Measurements from ENCODE around the gene NRBF2.
"Not testable (repeated sequence)": the region's sequence is repeated elsewhere in the genome, so short reads cannot be mapped to it uniquely, and the experiment has no call there.

NRBF2 gene

DNA sequence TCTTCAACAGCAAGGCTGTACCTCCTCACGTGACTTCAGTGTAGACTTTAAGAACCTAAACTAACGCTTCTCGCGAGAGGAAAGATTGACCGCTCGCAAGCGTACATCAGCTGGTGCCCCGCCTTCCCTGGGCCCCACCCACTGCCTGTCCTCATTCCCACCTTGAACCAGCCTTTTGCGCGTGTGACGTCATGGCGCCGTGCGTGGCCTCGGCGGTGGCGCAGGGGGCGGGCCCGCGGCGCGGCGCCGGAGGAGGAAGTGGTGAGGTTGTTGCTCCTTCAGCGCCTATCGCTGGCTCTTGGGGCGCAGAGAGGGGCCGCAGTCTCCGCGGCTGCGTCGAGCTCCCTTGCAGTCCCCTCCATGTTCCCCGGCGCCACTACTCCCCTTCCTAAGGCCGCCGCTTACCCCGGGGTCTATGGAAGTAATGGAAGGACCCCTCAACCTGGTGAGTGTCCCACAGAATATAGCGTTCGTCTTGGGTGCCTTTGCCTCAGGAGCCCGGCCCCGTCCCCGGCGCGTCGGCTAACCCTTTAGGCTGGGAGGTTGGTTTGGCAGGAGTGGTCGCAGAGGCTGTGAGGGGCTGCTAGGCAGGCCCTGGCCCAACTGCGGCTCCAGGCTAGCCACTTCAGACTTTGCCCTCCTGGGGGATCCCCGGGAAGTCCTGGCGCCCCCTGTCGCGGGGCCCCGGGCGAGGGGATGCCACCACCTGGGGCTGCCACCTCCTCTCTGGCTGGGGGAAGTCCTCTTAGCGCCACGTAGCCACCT is at the start of gene NRBF2:
TSS of gene NRBF2 (plus strand) at position 273 of the 765 bp plus-strand sequence. CDS start at position 416, 143 bp downstream.
- peak; percentile 94 for DNase-seq (ENCODE audit: low spot score)

DNA sequence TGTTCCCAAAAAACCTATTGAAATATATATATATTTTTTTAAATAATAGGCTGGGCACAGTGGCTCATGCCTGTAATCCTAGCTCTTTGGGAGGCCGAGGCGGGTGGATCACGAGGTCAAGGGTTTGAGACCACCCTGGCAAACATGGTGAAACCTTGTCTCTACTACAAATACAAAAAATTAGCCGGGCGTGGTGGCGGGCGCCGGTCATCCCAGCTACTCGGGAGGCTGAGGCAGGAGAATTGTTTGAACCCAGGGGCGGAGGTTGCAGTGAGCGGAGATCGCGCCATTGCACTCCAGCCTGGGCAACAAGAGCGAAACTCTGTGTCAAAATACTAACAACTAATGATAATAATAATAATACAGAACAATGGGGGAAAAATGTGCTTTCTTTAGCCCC is 49.7 kb upstream of the NRBF2 start:
- not testable (repeated sequence) for DNase-seq (ENCODE audit: low spot score)

GRCh38 chr10:63083904-63084689 is 49.0 kb upstream of the NRBF2 start:
- DNase-seq (ENCODE audit: low spot score) = peak; percentile 61

- DNase-seq (ENCODE audit: low spot score) = peak; percentile 7
These were observed 48.3 kb upstream of the NRBF2 start for GRCh38 chr10:63084690-63085382.

DNA sequence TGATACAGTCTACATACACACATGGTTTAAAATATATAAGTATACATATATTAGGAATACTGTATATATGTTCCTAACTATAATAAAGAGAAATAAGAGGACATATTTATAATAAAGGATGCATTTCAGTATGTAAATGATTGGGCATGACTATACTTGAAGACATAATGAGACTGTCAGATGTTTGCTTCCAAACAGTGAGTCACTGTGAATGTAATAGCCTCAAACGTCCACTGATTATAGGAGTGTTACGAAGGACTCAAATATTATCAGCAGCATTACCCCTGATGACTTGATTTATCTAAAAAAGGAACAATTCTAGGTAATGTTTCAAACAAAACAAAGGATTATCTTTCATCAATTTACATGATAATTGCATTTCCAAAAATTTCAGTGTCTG is 39.9 kb upstream of the NRBF2 start:
- no peak for DNase-seq (ENCODE audit: low spot score)

DNA sequence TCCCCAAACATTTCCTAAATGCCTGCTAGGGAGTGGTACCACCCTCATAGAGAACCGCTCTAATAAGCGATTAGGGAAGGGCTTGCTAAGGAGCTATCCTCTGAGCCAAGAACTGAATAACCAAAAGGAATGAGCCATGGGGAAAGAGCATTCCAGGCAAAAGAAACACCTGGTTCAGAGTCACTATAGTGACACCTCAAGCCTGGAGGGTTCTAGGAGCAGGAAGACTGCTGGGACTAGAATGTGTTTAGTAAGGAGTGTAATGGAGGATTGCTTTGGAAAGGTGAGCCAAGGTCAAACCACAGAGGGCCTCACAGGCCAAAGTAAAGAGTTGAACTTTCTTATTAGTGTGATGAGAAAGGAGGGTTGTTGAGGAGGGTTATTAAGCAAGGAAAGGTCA is 38.7 kb upstream of the NRBF2 start:
- DNase-seq (ENCODE audit: low spot score) = no peak

- DNase-seq (ENCODE audit: low spot score) = no peak
These were observed 38.2 kb upstream of the NRBF2 start for GRCh38 chr10:63094881-63095280.

DNA sequence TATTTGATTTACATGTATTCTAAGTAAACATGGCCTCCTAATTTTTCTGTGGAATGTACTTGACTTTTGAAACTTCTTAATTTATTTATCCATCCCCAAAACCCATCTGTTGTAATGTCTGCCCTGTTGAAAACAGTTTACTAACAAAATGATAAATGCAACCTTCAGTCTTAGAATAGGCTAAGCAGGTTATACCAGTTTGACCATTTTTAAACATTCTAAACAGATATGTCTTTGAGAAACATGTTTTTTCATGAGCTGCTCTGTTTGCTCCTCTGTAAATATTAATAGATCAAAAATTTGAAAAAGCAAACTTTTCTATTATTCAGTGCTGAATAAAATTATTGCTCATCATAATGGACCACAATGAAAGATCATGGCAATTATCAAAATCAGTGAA is 33.4 kb upstream of the NRBF2 start:
- DNase-seq (ENCODE audit: low spot score) = no peak

GRCh38 chr10:63101091-63101490 is 32.0 kb upstream of the NRBF2 start:
- DNase-seq (ENCODE audit: low spot score) = not testable (repeated sequence)

DNA sequence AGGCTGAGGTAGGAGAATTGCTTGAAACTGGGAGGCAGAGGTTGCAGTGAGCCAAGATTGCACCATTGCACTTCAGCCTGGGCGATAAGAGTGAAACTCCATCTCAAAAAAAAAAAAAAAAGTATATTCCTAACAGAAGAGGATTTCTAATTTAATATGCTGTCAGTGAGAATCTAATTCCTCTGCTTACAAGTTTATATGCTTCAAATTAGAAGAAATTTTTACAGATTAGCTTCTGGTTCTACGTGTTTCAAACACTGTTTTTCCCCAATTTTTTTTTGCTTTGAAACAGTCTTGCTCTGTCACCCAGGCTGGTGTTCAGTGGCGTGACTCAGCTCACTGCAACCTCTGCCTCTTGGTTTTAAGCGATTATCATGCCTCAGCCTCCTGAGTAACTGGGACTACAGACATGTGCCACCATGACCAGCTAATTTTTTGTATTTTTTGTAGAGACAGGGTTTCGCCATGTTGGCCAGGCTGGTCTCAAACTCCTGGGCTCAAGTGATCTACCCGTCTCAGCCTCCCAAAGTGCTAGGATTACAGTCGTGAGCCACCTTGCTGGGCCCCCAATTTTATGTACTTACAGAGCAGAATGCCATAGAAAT is 30.7 kb upstream of the NRBF2 start:
- not testable (repeated sequence) for DNase-seq (ENCODE audit: low spot score)

GRCh38 chr10:63103178-63103577 is 29.9 kb upstream of the NRBF2 start:
- not testable (repeated sequence) for DNase-seq (ENCODE audit: low spot score)

GRCh38 chr10:63103971-63104409 is 29.1 kb upstream of the NRBF2 start:
- no peak for DNase-seq (ENCODE audit: low spot score)

GRCh38 chr10:63105225-63106110 is 27.7 kb upstream of the NRBF2 start:
- DNase-seq (ENCODE audit: low spot score) = no peak

DNA sequence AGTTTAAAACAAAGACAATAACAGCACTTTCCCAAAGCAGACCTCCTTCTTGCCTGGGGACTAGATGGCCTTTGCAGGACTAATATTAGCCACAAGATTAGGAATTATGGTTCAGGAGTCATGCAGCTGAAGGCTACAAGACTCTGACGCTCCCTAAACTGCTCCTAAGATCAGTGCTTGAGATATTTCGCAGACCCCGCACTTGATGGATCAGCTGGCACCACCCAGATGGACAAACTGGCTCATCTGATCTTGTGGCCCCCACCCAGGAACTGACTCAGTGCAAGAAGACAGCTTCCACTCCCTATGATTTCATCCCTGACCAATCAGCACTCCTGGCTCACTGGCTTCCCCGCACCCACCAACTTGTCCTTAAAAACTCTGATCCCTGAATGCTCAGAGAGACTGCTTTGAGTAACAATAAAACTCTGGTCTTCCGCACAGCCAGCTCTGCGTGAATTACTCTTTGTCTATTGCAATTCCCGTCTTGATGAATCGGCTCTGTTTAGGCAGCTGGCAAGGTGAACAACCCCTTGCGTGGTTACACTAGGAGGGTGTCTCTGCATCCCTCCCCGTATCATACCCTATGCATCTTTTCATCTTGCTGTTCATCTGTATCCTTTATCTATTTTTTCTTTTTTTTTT is 26.9 kb upstream of the NRBF2 start:
- no peak for DNase-seq (ENCODE audit: low spot score)

GRCh38 chr10:63107943-63108437 is 25.1 kb upstream of the NRBF2 start:
- no peak for DNase-seq (ENCODE audit: low spot score)

DNA sequence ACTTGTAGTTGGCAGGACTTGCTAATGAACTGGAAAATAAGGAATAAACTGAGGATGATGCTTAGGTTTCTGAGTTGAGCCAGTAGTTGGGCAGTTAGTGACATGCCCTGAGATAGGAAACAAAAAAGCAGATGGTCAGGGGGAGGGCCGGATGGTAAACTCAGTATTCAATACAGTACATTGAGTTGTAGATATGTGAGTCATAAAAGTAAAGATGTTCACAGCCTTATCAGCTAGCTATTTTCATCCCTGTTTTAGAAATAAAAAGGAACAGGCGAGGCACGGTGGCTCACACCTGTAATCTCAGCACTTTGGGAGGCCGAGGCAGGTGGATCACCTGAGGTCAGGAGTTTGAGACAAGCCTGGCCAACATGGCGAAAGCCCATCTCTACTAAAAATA is 22.2 kb upstream of the NRBF2 start:
- no peak for DNase-seq (ENCODE audit: low spot score)

DNA sequence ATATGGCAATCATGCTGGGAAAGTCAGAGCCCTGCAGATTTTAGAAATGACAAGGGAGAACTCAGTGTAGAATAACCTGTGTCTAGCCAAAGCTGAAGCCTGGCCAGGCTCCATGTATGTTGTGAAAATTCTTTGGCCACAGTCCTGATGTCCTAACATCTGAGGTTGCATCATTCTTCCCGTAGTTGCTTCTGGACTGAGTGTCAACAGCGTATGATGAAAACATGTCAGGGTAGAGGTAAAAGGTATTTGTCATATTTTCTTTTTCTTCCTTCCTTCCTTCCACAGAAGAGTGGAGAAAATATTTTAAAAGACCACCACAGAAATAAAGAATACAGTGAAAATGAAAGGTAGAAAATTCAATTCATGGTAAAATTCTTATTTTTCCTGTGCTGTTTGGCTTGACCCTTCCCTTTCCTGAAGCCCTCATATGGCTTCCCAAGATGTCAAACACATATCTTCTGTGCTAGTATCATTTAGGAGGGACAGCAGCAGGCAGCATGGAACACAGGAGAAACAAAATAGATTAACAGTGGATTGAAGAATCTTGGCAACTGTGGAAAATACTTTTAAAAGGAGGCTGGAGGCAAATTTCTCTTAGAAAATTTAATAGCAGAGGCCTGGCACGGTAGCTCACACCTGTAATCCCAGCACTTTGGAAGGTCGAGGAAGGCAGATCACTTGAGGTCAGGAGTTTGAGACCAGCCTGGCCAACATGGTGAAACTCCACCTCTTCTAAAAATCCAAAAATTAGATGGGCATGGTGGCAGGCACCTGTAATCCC is 18.9 kb upstream of the NRBF2 start:
- DNase-seq (ENCODE audit: low spot score) = peak; percentile 67

GRCh38 chr10:63115732-63116383 is 17.3 kb upstream of the NRBF2 start:
- DNase-seq (ENCODE audit: low spot score) = peak; percentile 87

DNA sequence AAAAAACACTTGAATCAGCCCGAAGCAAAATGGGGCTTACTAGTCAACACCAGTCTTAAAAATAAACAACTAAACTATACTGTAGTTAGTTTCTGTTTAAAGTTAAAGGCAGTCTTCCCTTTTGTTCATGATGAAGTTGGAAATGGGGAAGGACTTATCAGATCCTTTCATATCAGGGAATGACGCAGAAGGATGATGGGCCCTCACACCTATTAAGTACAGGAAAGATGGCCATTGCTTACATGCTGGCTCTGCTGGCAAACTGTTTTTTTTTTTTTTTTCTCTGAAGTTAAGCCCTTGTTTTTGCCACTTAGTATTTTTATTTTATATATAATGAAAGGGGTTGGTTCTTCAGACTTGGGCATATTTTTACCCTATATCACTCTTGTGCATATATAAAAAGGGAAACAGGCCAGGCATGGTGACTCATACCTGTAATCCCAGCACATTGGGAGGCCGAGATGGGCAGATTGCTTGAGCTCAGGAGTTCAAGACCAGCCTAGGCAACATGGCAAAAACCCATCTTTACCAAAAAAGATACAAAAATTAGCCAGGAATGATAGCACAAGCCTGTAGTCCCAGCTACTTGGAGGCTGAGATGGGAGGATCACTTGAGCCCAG is 16.6 kb upstream of the NRBF2 start:
- no peak for DNase-seq (ENCODE audit: low spot score)

Measured in AG08395 (cell line).